Fibroblast of villous mesenchyme (primary cell): ENCODE data around the gene POLD2. TPM values are rescaled to one million over a fixed set of nuclear protein-coding genes. Genes with fewer than 3 reads are reported as not detected.
"Not testable (repeated sequence)": the region's sequence is repeated elsewhere in the genome, so short reads cannot be mapped to it uniquely, and the experiment has no call there.

Experiments
- DNase-seq: peaks from one replicate; pipeline ENCODE4 v3.0.0-alpha.2; 2010; ENCODE audit warnings: low read depth
- H3K4me3 ChIP-seq: 2 replicates; pipeline ENCODE4 v1.5.1; 2011; ENCODE audit warnings: low read depth, mild to moderate bottlenecking, low read length
- total RNA-seq: library from RNA; depleted of rRNA; stranded (reverse); fragments of >200 nt; gene quantifications from 2 replicates; pipeline ENCODE4 v1.2.3, GENCODE V29; 2012
- TF ChIP-seq, protein P1 (sequence below): IDR thresholded peaks from 2 replicates; pipeline ENCODE4 v1.5.1; 2012; ENCODE audit warnings: low read depth, mild to moderate bottlenecking, low read length; ENCODE audit not compliant: insufficient read depth

The POLD2 gene
- 95.7 and 101 TPM in 2 replicates for total RNA-seq

DNA sequence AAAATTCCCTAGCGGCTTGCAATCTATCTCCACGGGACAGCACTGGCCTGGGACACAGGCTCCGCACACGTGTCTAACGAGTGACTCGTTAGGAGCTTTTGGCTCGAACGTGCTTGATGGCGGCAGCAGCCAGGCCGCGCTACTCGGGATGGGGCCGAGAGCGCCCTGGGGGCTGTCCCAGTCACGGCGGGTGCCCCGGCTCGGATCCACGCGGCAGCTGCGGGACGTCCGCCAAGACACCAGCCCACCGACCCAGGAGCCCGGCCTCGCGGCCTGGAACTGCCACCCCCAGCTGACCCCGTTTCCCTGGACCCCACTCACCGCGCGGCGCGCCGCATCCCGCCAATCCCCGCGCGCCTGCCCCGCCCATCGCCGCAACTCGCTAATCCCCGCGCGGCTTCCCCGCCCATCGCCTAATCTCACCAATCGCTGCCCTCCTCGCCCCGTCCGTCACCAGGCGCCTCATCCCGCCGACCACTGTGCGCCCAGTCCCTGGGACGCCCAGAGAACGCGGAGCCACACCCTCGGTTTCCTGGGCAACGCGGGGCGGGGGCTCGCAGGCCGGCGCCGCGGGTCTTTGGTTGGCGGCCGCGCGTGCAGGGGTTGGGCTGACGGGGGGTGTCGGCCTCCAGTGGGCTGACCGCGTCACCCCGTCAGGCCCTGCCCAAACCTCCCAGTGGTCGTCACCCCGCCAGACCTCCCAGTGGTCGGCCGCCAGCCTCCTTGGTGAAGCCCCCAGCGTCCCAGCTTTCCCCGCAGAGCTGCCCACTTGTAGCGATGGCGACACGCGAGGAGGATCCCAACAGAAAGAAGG lies at the start of gene POLD2:
TSS of gene POLD2 (minus strand) at position 359 of the 814 bp plus-strand sequence. CDS start 1,495 bp downstream, outside the sequence.
- H3K4me3 ChIP-seq = peak within 1 kb of the TSS; percentile 78

DNA sequence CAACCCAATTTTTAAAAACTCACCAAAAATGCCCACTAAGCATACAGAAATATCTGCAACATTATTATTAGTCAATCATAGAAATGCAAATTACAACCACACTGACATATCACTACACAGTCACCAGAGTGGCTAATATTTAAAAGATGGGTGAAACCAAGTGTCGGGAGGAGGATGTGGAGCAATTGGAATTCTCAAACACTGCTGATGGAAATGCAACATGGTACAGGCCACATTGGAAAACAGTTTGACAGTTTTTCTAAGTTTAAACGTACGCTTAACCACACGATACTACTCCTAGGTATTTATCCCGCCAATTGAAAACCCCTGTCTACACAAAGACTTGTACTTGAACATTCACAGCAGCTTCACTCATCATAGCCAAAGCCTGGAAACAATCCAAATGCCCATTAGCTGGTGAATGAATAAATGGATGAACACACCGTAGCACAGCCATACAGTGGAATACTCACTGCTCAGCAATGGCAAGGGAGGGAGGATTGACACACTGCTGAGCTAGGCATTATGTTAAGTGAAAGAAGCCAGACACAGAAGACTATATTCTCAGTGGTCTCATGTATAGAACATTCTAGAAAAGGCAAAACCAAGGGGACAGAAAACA lies 49.6 kb upstream of the POLD2 start:
- TF ChIP-seq, protein P1, sequence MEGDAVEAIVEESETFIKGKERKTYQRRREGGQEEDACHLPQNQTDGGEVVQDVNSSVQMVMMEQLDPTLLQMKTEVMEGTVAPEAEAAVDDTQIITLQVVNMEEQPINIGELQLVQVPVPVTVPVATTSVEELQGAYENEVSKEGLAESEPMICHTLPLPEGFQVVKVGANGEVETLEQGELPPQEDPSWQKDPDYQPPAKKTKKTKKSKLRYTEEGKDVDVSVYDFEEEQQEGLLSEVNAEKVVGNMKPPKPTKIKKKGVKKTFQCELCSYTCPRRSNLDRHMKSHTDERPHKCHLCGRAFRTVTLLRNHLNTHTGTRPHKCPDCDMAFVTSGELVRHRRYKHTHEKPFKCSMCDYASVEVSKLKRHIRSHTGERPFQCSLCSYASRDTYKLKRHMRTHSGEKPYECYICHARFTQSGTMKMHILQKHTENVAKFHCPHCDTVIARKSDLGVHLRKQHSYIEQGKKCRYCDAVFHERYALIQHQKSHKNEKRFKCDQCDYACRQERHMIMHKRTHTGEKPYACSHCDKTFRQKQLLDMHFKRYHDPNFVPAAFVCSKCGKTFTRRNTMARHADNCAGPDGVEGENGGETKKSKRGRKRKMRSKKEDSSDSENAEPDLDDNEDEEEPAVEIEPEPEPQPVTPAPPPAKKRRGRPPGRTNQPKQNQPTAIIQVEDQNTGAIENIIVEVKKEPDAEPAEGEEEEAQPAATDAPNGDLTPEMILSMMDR = no peak
- DNase-seq = no peak
- H3K4me3 ChIP-seq = no peak overlapping the region

More for the DNA sequence above, at the start of gene POLD2:
- peak; percentile 96 for DNase-seq
- TF ChIP-seq, protein P1 = no peak

DNA sequence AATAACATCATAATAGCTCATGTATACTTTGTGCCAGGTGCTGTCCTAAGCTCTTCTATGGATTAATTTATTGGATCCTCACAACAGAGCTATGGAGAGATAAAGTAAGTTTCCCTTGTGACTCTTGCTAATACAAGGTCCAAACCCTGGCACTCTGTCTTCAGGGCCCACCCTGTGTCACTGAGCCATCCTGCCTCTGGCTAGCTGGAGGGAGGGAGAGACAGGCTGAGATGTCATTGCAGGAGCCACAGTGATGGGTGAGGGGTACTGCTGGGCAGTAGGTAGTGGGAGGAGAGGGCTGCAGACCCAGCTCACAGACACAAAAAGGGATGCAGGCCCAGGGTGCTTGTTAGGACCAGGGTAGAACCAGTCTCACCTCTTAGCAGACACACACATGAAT lies 49.0 kb upstream of the POLD2 start:
- TF ChIP-seq, protein P1 = no peak
- DNase-seq = no peak

DNA sequence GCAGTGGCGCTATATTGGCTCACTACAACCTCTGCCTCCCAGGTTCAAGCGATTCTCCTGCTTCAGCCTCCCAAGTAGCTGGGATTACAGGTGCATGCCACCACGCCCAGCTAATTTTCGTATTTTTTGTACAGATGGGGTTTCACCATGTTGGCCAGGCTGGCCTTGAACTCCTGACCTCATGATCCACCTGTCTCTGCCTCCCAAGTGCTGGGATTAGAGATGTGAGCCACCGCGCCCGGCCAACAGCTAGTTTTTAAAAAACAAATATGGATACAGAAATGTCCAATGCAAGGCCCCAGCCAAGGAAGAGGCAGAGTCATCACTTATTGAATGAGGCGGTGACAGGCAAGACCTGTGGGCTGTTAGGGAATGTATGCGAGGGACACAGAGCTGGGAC lies 48.6 kb upstream of the POLD2 start:
- not testable (repeated sequence) for DNase-seq, H3K4me3 ChIP-seq

More for the DNA sequence above, 49.0 kb upstream of the POLD2 start:
- H3K4me3 ChIP-seq = no peak overlapping the region

DNA sequence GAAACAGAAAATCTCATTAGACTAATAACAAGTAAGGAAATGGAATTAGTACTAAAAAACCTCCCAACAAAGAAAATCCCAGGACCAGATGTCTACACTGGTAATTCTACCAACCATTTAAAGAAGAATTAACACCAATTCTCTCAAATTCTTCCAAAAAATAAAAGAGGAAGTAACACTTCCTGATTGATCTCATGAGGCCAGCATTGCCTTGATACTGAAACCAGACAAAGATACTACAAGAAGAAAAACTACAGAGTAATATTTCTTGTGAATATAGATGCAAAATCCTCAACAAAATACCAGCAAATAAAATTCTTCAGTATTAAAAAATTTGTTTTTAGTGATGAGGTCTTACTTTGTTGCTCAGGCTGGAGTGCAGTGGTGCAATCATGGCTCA lies 44.6 kb upstream of the POLD2 start:
- TF ChIP-seq, protein P1 = no peak
- DNase-seq = no peak
- H3K4me3 ChIP-seq = no peak overlapping the region

DNA sequence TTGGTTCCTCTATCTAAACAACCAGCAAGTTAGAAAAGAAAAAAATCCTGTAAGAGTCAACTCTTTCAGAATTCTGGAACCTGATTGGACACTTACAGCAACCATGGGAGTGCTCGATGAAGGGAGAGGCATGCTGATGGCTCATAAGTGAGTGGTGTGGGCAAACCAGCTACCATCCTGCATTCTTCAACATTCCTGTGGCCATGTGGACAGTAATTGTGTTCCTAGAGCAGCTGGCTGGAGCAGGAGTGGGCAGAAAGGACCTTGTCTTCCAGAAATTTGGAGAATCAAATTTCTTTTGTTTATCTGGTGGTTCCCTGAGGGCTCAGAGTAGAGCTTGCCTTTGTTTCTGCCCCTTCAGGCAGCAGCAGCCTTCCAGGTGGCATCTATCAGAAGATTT lies 40.2 kb upstream of the POLD2 start:
- TF ChIP-seq, protein P1 = no peak
- no peak overlapping the region for H3K4me3 ChIP-seq
- peak; percentile 80 for DNase-seq

DNA sequence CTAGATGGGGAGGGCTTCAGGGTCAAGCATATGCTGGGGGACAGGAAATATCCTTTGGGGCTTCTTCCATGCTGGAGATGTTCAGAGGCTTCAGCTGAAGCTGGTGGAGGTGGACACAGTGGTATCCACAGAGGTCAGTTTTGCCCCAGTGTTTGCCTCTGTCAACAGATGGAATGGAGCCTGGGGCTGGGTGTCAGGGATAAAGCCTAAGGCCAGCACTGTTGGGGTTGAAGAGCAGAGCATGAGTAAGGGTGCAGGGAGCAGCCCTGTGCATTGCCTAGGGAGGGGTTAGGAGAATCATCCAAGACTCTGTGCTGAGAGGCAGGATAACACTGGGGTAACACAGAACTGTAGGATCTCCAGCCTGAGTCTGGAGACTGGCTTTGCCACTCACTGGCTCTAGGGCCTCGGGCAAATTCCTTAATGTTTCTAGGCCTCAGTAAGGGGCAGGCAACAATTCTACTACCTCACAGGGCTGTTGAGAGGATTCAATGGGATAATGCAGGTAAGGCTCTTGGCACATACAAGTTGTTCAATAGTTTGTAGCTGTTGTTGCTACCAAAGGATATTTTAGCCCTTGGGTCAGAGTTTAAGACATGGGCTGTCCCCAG lies 39.5 kb upstream of the POLD2 start:
- TF ChIP-seq, protein P1 = no peak
- no peak for DNase-seq
- no peak overlapping the region for H3K4me3 ChIP-seq
